HG03103 (cell line): ENCODE data around the gene CDH23.

Experiments
- ATAC-seq: cut with Tn5 transposase; IDR thresholded peaks from one replicate; pipeline ENCODE4 v1.9.1; 2021; ENCODE audit warnings: low read depth; ENCODE audit not compliant: unreplicated experiment

Gene CDH23

DNA sequence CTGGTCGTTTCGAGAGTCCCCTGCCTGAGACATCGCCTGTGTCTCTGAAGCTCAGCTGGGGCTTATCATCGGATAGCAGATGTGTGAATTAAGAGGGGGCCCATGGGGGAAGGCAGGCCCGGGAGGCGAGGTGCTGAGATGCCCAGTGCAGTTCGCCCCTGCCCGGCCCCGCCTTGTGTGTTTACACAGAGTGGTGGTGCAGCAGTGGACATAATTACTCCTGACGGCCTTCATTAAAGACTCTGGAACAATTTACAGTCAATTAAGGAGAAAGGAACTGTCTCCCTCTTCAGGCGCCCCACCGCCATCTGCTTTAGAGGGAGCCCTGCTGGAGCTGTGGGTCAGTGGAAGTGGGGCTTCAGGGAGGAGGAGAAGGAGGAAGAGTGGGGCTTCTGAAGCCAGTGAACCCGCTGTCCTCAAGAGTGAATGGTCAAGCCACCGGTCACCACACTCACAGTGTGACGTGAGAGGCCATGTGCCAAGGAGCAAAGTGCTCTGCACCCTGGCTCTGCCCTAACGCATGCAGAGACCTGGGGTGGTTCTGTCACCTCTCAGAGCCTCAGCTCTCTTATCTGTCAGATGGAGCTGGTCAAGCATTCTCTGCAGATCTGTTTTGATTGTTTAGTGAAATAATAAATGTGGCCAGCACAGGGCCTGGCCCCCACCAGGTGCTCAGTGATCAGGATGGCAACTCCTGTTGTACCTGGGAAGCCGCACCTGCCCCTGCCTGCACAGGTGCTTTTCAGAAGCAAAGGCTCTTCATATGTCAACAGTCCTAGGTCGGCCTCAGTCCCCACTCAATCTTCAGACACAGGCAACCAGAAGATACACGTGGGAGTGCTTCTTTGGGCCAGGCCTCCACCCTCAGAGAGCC lies 65.6 kb downstream of the CDH23 start:
- ATAC-seq, result no peak

- no peak for ATAC-seq
Observed at GRCh38 chr10:71463111-71463510, 66.4 kb downstream of the CDH23 start.

- ATAC-seq, result no peak
Observed at GRCh38 chr10:71465551-71466252, 69.0 kb downstream of the CDH23 start.

- no peak for ATAC-seq
Observed at GRCh38 chr10:71466330-71466729, 69.6 kb downstream of the CDH23 start.

DNA sequence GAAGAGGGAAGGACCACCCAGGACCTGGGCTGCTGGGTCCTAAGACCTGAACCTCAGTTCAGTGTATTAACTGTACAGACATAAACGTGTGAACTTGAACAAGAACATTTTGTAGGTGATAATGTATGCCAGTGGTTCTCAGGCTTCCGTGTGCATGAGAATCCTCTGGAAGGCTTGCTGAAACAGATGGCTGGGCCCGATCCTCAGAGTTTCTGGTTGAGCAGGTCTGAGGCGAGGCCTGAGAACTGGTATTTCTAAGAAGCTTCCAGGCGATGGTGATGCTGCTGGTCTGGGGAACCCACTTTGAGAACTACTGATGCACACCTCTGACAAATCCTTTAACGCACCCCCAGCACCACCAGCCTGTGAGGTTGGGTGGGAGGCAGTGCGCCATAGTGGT lies 70.4 kb downstream of the CDH23 start:
- no peak for ATAC-seq

DNA sequence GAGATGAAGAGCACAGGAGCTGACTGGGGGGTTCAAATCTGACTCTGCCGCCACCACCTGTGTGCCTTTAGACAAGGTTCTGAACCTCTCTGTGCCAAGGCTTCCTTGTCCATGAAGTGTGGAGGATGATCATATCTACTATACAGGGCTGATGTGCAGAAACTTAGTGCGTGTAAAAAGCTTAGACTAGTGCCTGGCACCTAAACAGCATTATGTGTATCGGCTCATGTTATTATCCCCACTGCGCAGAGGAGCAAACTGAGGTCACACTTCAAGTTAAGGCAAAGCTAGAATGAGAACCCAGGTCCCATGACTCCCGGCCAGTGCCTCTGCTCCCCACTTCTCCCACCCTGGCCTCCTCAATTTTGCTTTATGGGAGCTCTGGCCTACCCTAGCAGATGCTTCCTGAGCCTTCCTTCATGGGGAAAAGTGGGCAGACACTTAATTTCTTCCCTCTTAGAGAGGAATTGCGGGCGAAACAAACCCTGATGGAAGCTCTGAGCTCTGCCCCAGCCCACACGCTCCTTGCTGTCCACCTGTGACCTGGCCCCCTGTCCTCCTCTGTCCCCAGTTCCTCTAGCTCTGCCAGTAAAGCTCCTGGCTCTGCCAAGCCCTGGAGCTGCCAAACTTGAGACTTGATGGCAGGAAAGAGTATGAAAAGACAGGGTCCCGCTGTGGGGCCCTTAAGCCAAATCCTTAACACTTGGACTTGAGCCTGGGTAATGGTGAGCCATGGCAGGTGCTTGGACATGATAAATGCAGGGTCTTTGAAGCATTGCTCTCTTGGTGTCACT lies 71.0 kb downstream of the CDH23 start:
- no peak for ATAC-seq

DNA sequence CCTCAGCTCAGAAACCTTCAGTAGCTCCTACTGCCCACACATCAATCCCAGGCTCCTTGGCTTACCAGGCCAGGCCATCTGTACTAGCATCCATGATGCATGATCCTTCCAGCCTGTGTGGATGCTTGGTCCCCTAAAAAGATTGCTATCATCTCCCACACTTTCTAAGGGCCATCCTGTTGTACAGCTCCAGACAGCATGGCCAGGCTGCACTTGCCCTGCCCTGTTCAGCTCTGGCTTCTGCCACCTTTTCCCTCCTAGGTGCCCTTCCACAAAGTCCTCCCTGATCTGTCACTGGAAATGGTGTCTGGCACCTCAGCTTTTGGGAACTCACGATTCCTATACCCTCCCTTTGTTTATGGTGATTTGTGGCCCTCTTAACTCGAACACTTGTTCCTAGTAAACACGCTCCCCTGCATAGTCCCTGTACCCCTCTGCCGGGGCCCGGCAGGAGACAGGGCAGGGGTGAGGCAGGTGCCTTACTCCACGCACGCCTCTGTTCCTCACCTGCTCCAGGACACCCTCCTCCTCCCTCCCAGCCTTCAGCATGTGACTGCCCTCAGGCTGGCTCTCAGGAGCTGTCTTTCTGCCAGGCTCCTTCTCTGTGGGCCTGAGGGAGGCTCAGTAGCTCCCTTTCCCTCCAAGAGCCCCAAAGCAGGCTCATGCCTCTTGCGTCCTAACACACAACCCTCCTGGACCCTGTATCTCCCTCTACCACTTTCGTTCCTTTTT lies 71.8 kb downstream of the CDH23 start:
- no peak for ATAC-seq

DNA sequence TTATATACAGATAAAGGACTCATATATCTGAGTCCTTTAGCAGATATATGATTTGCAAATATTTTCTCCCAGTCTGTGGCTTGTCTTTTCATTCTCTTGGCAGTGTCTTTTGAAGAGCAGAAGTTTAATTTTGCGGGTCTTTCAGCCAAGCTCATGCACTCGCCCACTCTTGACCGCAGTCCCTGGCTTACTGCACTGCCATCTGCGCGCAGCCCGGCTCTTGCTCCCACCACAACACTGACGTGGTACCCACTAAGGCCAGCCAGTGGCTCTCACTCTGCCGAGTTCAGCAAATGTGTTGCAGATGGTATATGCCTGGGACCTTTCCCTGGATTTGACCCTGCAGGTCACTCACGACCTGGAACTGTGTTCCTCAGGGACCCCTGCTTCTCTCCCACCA lies 74.3 kb downstream of the CDH23 start:
- no peak for ATAC-seq

- ATAC-seq, result no peak
Observed at GRCh38 chr10:71471957-71472365, 75.2 kb downstream of the CDH23 start.

GRCh38 chr10:71472466-71472865 lies 75.7 kb downstream of the CDH23 start:
- ATAC-seq, result no peak

- no peak for ATAC-seq
Observed at GRCh38 chr10:71472912-71473311, 76.2 kb downstream of the CDH23 start.

GRCh38 chr10:71473671-71474599 lies 77.2 kb downstream of the CDH23 start:
- no peak for ATAC-seq

GRCh38 chr10:71474702-71475242 lies 78.1 kb downstream of the CDH23 start:
- ATAC-seq, result no peak

DNA sequence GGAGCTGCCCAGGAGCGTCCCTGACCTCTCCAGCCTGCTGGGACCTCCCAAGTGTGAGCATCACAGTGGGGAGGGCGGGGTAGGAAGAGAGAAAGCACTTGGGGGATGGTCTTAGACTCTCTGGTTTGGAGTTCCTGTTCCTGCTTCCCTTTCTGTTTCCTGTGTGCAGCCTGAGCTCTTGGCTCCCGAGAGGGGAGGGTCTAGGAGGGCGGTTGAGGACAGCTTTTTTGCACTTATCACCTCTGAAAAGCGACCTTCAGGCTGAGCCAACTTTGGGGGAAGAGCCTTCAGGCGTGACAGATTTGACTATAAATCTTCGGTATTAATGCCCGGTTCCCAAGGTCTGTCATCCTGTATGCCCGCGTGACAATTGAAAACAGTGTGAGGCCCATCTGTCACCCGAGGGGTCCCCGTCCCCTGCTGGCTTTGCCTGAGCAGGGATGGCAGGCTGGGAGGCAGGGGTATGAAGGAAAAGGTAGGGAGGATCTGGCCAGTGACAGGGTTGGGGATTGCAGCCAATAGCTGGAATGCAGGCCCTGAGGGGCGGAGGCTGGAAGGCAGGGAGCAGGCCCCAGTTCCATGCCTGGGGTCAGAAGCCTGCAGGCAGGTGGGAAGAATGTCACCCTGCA lies 78.6 kb downstream of the CDH23 start:
- ATAC-seq, result no peak

DNA sequence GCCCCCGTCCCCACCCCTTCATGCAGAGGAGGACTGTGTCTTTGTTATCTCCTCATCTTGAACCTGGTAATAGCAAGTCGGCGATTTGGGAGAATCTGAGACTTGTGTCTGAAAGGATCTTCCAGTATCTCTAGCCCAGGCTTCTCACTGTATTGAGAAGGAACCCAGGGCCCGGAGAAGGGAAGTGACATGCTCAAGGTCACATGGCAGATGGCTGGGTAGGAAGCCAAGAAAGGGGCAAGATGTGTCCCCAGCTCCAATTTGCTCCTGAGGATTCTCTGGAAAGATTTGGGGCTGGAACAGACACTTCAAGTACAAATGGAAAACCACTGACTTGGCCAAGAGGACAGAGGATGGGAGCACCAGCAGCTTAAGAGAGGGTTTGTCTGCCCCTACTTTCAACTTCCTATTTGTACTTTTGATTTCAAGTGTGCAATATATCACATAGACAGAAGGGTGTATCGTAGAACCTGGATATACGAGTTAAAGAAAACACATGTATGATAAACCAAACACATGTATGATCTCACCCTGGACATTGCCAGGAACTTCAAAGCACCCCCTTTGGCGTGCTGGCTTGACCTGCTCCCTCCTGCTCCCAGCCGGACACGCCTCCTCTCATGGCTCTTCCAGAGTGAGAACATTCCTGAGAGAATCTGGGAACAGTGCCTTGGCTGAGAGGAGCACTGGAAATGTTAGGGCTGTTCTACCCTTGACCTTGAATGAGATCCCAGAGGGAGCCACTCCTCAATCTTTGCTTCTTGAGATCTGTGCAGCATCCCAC lies 79.7 kb downstream of the CDH23 start:
- ATAC-seq, result no peak

DNA sequence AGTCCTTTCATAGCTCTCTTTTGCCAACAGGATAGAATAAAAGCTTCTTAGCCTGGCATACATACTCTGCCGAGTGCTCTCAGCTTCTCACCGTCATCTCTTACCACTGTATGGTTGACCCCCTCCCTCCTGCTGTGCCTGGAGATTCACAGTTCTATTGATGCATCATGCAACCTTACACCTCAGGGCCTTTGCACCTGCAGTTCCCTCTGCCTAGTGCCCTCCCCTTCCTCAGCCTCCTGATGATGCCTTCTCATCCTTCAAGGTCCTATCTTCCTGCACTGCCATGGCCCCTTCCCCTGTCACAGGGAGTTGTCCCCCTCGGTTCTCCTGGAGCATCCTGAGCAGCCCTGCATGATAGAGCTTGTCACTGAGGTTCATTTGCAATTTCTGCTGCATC lies 81.5 kb downstream of the CDH23 start:
- ATAC-seq, result no peak

DNA sequence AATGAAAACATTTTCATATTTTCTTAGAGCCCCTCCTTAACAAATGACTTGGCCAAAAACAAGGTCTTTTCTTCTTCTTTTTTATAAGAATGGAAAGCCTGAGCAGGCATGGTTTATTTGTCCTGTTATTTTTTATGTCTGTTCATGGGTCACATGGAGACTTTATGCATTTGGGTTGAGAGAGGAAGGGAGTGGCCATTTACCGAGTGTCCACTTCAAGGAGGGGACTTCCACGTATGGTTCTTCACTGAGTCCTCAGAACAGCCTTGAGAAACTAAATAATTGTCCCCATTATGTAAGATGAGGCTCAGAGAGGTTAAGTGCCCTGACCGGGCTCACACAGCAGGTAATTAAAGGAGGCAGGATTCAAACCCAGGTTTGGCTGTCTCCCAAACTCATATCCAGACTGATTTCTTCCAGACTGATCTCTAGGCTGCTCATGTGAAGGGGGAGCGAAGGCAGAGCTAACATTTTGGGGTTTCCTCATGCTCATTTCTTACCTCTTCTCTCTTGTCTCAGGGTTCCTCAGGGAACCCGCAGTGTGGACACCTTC lies 82.2 kb downstream of the CDH23 start:
- ATAC-seq, result no peak

DNA sequence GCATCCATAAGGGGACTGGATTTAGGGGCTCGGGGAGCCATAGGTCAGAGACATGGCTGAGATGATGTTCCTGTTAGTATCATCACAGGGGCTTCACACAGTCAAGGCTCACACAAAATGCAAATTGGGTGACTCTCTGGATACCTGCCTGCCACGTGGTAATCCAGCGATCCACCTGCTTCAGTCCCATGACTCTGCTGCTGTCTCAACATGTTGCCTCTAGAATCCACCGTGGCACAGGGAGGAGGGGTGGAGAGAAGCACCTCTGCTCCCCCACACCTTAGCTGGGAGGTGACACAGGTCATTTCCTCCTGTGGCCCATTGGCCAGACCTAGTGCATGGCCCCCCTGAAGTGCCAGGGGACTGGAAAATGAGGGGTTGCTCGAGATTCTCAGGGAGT lies 83.1 kb downstream of the CDH23 start:
- no peak for ATAC-seq
